ENCODE data around the gene NRBP1.

Gene NRBP1

GRCh38 chr2:27489118-27489497 is 60.7 kb downstream of the NRBP1 start (continued):
- no peak for TF ChIP-seq ZNF704 (tag by site-specific recombination; IDR thresholded peaks at IDR 0.05)
- TF ChIP-seq KLF16 (tag by site-specific recombination; IDR thresholded peaks at IDR 0.05), result no peak
- TF ChIP-seq ZNF121 (tag by site-specific recombination; IDR thresholded peaks at IDR 0.05), result no peak
- TF ChIP-seq, protein P1, sequence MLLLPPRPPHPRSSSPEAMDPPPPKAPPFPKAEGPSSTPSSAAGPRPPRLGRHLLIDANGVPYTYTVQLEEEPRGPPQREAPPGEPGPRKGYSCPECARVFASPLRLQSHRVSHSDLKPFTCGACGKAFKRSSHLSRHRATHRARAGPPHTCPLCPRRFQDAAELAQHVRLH (tag by site-specific recombination; IDR thresholded peaks at IDR 0.05), result no peak
- peak; percentile 34; the same call in 1 of the 2 replicates for TF ChIP-seq ZBTB20 (tag by site-specific recombination; IDR thresholded peaks at IDR 0.05)

- peaks cover 0 to 9% of the 10 kb centered on the region in 2 experiments; a peak in 2 of 3 replicates for H3K36me3 ChIP-seq (ENCODE audit: control insufficient read depth in 2 of 2, insufficient read depth in 1 of 2, low read length in 2 of 2)
- H3K9me3 ChIP-seq (ENCODE audit: control insufficient read depth, insufficient read depth, low read depth, low read length), result no peaks in the 10 kb centered on the region
- peak within 1 kb of the TSS; percentile 66 for H3K4me3 ChIP-seq (ENCODE audit: low read depth, low read length)
- peak within 1 kb of the TSS; percentile 61 for H3K27ac ChIP-seq (ENCODE audit: extremely low read depth, low read depth, low read length)
- ChIA-PET POLR2A (interaction anchor here (0.9 kb wide), 1 partner anchor 80 kb away, joined by 3 read pairs; the partner anchor contains the start of gene PPM1G), CTCF (interaction anchor here (1.0 to 1.5 kb wide), 2 partner anchors 193 to 194 kb away, joined by 3 to 4 read pairs; no protein-coding TSS in a partner anchor)
- H3K4me1 ChIP-seq (ENCODE audit: control insufficient read depth, insufficient read depth, low read length), result peaks cover 5% of the 10 kb centered on the region; the same call in 1 of the 2 replicates
- TF ChIP-seq, protein P2, sequence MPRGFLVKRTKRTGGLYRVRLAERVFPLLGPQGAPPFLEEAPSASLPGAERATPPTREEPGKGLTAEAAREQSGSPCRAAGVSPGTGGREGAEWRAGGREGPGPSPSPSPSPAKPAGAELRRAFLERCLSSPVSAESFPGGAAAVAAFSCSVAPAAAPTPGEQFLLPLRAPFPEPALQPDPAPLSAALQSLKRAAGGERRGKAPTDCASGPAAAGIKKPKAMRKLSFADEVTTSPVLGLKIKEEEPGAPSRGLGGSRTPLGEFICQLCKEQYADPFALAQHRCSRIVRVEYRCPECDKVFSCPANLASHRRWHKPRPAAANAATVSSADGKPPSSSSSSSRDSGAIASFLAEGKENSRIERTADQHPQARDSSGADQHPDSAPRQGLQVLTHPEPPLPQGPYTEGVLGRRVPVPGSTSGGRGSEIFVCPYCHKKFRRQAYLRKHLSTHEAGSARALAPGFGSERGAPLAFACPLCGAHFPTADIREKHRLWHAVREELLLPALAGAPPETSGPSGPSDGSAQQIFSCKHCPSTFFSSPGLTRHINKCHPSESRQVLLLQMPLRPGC (tag by site-specific recombination; IDR thresholded peaks at IDR 0.05), result no peak
- no peak for TF ChIP-seq ZNF311 (tag by site-specific recombination; IDR thresholded peaks at IDR 0.05; ENCODE audit: borderline replicate concordance)
- TF ChIP-seq ZIC2 (tag by site-specific recombination; IDR thresholded peaks at IDR 0.05), result 0 out of 2 replicates have a peak, but pooled peaks have one; percentile 26
- peak; percentile 87 for TF ChIP-seq ZBTB21 (tag by site-specific recombination; IDR thresholded peaks at IDR 0.05)
- peak; percentile 80 for TF ChIP-seq ZEB2 (tag by site-specific recombination; IDR thresholded peaks at IDR 0.05)
- no peak for TF ChIP-seq ZBTB1 (tag by site-specific recombination; IDR thresholded peaks at IDR 0.05)
- TF ChIP-seq SP2 (tag by site-specific recombination; IDR thresholded peaks at IDR 0.05), result peak; percentile 91
- peak; percentile 89; the same call in 1 of the 2 replicates for TF ChIP-seq TRIM28 (IDR thresholded peaks at IDR 0.05; ENCODE audit: borderline replicate concordance, low read length)
- TF ChIP-seq FEZF1 (tag by site-specific recombination; IDR thresholded peaks at IDR 0.05), result no peak
- TF ChIP-seq, protein P3, sequence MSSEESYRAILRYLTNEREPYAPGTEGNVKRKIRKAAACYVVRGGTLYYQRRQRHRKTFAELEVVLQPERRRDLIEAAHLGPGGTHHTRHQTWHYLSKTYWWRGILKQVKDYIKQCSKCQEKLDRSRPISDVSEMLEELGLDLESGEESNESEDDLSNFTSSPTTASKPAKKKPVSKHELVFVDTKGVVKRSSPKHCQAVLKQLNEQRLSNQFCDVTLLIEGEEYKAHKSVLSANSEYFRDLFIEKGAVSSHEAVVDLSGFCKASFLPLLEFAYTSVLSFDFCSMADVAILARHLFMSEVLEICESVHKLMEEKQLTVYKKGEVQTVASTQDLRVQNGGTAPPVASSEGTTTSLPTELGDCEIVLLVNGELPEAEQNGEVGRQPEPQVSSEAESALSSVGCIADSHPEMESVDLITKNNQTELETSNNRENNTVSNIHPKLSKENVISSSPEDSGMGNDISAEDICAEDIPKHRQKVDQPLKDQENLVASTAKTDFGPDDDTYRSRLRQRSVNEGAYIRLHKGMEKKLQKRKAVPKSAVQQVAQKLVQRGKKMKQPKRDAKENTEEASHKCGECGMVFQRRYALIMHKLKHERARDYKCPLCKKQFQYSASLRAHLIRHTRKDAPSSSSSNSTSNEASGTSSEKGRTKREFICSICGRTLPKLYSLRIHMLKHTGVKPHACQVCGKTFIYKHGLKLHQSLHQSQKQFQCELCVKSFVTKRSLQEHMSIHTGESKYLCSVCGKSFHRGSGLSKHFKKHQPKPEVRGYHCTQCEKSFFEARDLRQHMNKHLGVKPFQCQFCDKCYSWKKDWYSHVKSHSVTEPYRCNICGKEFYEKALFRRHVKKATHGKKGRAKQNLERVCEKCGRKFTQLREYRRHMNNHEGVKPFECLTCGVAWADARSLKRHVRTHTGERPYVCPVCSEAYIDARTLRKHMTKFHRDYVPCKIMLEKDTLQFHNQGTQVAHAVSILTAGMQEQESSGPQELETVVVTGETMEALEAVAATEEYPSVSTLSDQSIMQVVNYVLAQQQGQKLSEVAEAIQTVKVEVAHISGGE (tag by site-specific recombination; conservative IDR thresholded peaks at IDR 0.05; ENCODE audit: low read depth), result 0 out of 2 replicates have a peak, but pooled peaks have one; percentile 36
- peak; percentile 81 for TF ChIP-seq ZNF335 (tag by site-specific recombination; conservative IDR thresholded peaks at IDR 0.05)
- no peak for TF ChIP-seq ZXDB (tag by site-specific recombination; IDR thresholded peaks at IDR 0.05)
- peak; percentile 72; the same call in 1 of the 2 replicates for TF ChIP-seq SCRT1 (tag by site-specific recombination; IDR thresholded peaks at IDR 0.05; ENCODE audit: borderline replicate concordance)
- peak; percentile 59 for TF ChIP-seq ZNF341 (tag by site-specific recombination; IDR thresholded peaks at IDR 0.05; ENCODE audit: low read depth)
- TF ChIP-seq, protein P4, sequence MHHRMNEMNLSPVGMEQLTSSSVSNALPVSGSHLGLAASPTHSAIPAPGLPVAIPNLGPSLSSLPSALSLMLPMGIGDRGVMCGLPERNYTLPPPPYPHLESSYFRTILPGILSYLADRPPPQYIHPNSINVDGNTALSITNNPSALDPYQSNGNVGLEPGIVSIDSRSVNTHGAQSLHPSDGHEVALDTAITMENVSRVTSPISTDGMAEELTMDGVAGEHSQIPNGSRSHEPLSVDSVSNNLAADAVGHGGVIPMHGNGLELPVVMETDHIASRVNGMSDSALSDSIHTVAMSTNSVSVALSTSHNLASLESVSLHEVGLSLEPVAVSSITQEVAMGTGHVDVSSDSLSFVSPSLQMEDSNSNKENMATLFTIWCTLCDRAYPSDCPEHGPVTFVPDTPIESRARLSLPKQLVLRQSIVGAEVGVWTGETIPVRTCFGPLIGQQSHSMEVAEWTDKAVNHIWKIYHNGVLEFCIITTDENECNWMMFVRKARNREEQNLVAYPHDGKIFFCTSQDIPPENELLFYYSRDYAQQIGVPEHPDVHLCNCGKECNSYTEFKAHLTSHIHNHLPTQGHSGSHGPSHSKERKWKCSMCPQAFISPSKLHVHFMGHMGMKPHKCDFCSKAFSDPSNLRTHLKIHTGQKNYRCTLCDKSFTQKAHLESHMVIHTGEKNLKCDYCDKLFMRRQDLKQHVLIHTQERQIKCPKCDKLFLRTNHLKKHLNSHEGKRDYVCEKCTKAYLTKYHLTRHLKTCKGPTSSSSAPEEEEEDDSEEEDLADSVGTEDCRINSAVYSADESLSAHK (tag by site-specific recombination; IDR thresholded peaks at IDR 0.05), result no peak
- TF ChIP-seq GLIS1 (tag by site-specific recombination; IDR thresholded peaks at IDR 0.05), result peak; percentile 32
- TF ChIP-seq ZNF629 (tag by site-specific recombination; IDR thresholded peaks at IDR 0.05), result peak; percentile 92
- TF ChIP-seq SP3 (tag by site-specific recombination; IDR thresholded peaks at IDR 0.05), result peak; percentile 78
- TF ChIP-seq KLF17 (tag by site-specific recombination; IDR thresholded peaks at IDR 0.05), result 0 out of 2 replicates have a peak, but pooled peaks have one; percentile 31
- TF ChIP-seq ZBTB17 (tag by site-specific recombination; IDR thresholded peaks at IDR 0.05), result peak; percentile 88
- TF ChIP-seq SP7 (tag by site-specific recombination; IDR thresholded peaks at IDR 0.05), result peak; percentile 38; the same call in 1 of the 2 replicates
These were observed 61.3 kb downstream of the NRBP1 start, which contains the start of gene IFT172 for GRCh38 chr2:27489498-27490397. Gene IFT172 (minus strand): TSS chr2:27489743. CDS start chr2:27489653, 90 bp downstream.

Measured in HEK293 (cell line).